GM23248 (cell line): Measurements from ENCODE around the gene SLC9A6.

Experiments
- EZH2 ChIP-seq: fragments of 200-600 bp; sonication (generic); IDR thresholded peaks from 2 replicates; pipeline ENCODE4 v1.6.1; 2018; ENCODE audit warnings: antibody characterized with exemption, mild to moderate bottlenecking; ENCODE audit not compliant: insufficient read depth, poor library complexity, severe bottlenecking
- EZH2phosphoT487 ChIP-seq: fragments of 200-600 bp; sonication (generic); IDR thresholded peaks from 2 replicates; pipeline ENCODE4 v1.6.1; 2018; ENCODE audit warnings: antibody characterized with exemption, moderate library complexity, mild to moderate bottlenecking, low read depth; ENCODE audit not compliant: insufficient read depth

- TF ChIP-seq EZH2 (no peak), EZH2phosphoT487 (no peak)
Observed at GRCh38 chrX:136045008-136045407, 59.8 kb downstream of the SLC9A6 start.
